Tibial artery (tissue), 4 donors: ENCODE results near the gene ACYP2.
"Not testable (repeated sequence)": the region's sequence is repeated elsewhere in the genome, so short reads cannot be mapped to it uniquely, and the experiment has no call there.

Experiments used
- DNase-seq, 2 donors: peaks; one replicate each; pipeline ENCODE4 v3.0.0-alpha.2; 2019
- H3K27ac ChIP-seq, 2 donors: fragments of 200-600 bp; sonication (generic) in 1 of 2; 1 replicate in 1 of 2; 2 replicates in 1 of 2; pipeline ENCODE4 v1.5.1; 2018 to 2019; ENCODE audit warnings: mild to moderate bottlenecking in 1 of 2
- H3K27me3 ChIP-seq, 2 donors: fragments of 200-600 bp; sonication (generic) in 1 of 2; one replicate each; pipeline versions ENCODE4 v1.5.1 to v1.6.0; 2016 to 2019
- H3K36me3 ChIP-seq, 3 donors: fragments of 200-600 bp; sonication (generic) in 2 of 3; one replicate each; pipeline ENCODE4 v1.5.1; 2016 to 2019; ENCODE audit warnings: mild to moderate bottlenecking in 2 of 3
- H3K4me1 ChIP-seq, 4 donors: fragments of 200-600 bp; sonication (generic) in 2 of 4; 1 replicate in 3 of 4; 2 replicates in 1 of 4; pipeline ENCODE4 v1.5.1; 2016 to 2019
- H3K4me3 ChIP-seq, 2 donors: fragments of 200-600 bp; sonication (generic) in 1 of 2; 1 replicate in 1 of 2; 2 replicates in 1 of 2; pipeline ENCODE4 v1.5.1; 2018 to 2019; ENCODE audit warnings: mild to moderate bottlenecking in 2 of 2
- H3K9me3 ChIP-seq, 3 donors: fragments of 200-600 bp; sonication (generic) in 1 of 3; one replicate each; pipeline ENCODE4 v1.5.1; 2016 to 2019
- intact Hi-C: fragments of 100-400 bp; cut with DNase I; formaldehyde crosslinking; loops from one replicate; pipeline ENCODE4 v1.15.0; 2023; ENCODE audit warnings: low total_unique reads
- TF ChIP-seq, protein P1 (sequence below), 2 experiments: fragments of 200-600 bp in 1 of 2; fragments of 450-650 bp in 1 of 2; IDR thresholded peaks; one replicate each; pipeline ENCODE4 v1.5.1; 2017 to 2019; ENCODE audit warnings: antibody characterized with exemption in 2 of 2, mild to moderate bottlenecking in 1 of 2, moderate library complexity in 1 of 2

ACYP2 gene

DNA sequence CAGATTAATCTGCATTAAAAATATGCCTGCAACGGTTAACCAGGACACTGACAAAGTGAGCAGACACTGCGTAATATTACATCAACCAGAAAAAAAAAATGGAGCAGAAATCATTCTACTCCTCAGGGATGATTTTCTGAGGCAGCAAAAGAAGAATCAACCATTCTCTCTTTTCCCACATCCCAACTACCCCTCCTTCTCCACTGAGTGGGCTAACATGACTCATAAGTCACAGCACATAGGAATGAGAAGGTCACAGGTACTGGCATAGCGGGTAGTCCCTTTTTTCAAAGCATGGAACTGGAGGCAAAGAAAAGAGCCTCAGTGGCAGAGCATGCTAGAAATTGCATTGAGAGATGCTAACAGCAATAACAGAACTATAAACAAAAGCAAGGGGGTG lies 194.9 kb downstream of the ACYP2 start:
- Histone ChIP-seq H3K27me3 (no peaks in the 10 kb centered on the region), H3K36me3 (peaks cover 0 to 4% (median 0%) of the 10 kb centered on the region in 3 donors), H3K4me1 (no peaks in the 10 kb centered on the region), H3K9me3 (no peaks in the 10 kb centered on the region), H3K4me3 (no peak overlapping the region), H3K27ac (no peak overlapping the region)
- TF ChIP-seq, protein P1, sequence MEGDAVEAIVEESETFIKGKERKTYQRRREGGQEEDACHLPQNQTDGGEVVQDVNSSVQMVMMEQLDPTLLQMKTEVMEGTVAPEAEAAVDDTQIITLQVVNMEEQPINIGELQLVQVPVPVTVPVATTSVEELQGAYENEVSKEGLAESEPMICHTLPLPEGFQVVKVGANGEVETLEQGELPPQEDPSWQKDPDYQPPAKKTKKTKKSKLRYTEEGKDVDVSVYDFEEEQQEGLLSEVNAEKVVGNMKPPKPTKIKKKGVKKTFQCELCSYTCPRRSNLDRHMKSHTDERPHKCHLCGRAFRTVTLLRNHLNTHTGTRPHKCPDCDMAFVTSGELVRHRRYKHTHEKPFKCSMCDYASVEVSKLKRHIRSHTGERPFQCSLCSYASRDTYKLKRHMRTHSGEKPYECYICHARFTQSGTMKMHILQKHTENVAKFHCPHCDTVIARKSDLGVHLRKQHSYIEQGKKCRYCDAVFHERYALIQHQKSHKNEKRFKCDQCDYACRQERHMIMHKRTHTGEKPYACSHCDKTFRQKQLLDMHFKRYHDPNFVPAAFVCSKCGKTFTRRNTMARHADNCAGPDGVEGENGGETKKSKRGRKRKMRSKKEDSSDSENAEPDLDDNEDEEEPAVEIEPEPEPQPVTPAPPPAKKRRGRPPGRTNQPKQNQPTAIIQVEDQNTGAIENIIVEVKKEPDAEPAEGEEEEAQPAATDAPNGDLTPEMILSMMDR (IDR thresholded peaks at IDR 0.05) = no peak
- intact Hi-C loops = no loop called here
- no peak for DNase-seq

DNA sequence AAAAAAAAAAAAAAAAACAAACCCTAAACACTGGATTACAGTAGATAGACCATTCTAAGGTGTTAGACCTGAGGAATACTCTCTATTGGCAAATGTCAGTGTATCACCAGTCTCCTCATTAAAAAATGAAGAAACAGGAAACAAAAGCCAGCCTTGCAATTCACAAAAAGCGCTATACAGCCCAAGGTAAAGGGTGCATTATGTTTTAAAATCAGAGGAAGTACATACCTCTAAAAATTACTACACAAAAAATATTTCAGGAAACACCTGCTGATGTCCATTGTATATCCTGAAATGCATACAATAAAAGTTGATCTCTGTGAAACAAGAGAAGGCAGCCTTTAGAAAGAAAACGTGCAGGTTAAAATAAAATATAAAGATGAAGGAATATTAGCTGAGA lies 195.5 kb downstream of the ACYP2 start:
- no peak overlapping the region for H3K27ac ChIP-seq
- TF ChIP-seq, protein P1 (IDR thresholded peaks at IDR 0.05) = no peak

DNA sequence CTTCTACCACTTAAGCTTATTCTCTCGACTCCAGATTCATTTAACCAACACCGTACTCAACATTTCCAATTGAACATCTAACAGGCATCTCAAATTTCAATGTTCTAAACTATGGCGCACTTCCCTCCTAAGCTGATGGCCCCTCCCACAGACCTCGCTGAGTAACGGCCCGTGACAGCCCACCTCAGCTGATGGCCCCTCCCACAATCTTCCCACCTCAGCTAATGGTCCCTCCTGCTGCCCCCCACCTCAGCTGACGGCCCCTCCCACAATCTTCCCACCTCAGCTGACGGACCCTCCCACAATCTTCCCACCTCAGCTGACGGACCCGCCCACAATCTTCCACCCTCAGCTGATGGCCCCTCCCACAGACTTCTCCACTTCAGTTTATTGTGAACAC lies 197.7 kb downstream of the ACYP2 start:
- intact Hi-C loops = no loop called here
- H3K36me3 ChIP-seq = no peaks in the 10 kb centered on the region
- no peaks in the 10 kb centered on the region for H3K9me3 ChIP-seq
- no peak overlapping the region for H3K4me3 ChIP-seq
- no peaks in the 10 kb centered on the region for H3K4me1 ChIP-seq
- TF ChIP-seq, protein P1 (IDR thresholded peaks at IDR 0.05) = no peak
- no peak for DNase-seq
- no peak overlapping the region for H3K27ac ChIP-seq
- H3K27me3 ChIP-seq = no peaks in the 10 kb centered on the region

More for the DNA sequence above, 195.5 kb downstream of the ACYP2 start:
- H3K4me3 ChIP-seq = no peak overlapping the region
- intact Hi-C loops = no loop called here
- no peak for DNase-seq
- no peaks in the 10 kb centered on the region for H3K27me3 ChIP-seq
- no peaks in the 10 kb centered on the region for H3K36me3 ChIP-seq
- no peaks in the 10 kb centered on the region for H3K4me1 ChIP-seq
- no peaks in the 10 kb centered on the region for H3K9me3 ChIP-seq

DNA sequence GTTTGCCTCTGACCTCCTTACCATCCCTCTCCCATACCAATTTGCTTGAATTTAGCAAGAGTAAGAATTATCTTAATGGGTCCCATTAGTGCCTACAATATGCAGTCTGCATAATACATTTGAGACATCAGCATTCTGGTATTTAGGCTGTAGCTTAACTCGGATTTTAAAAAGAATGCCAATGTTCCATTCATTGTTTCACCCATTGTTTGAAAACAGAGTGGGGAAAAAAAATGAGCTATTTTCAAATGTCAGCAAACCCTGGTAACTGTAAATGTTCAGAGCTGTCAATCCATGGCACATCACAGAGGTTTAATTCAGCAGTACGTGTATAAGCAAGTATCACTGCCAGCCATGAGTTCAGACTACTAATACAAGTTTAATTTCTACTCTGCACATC lies 202.6 kb downstream of the ACYP2 start:
- Histone ChIP-seq H3K27me3 (no peaks in the 10 kb centered on the region), H3K4me3 (no peak overlapping the region), H3K27ac (no peak overlapping the region), H3K4me1 (no peaks in the 10 kb centered on the region), H3K9me3 (no peaks in the 10 kb centered on the region), H3K36me3 (no peaks in the 10 kb centered on the region)
- intact Hi-C loops = no loop called here
- TF ChIP-seq, protein P1 (IDR thresholded peaks at IDR 0.05) = no peak
- no peak for DNase-seq

DNA sequence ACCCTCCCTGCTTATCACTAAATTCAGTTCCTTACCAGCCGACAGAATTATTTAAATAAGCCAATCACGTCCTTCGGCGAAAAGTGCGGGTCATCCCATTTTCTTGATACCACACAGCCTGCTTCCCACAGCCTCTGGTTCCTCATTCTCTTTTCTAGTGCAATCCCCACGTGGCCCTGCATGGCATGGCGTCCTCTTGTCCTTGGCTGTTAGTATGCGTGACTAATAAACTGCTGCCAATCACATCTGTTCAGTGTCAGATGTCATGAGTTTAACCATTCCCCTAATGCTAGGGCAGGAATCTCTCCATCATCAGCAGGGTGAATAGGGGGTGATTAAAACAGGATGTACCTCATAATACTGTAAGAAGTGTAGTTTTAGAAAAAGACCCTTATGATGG lies 203.4 kb downstream of the ACYP2 start:
- Histone ChIP-seq H3K36me3 (no peaks in the 10 kb centered on the region), H3K4me3 (no peak overlapping the region), H3K9me3 (no peaks in the 10 kb centered on the region), H3K4me1 (no peaks in the 10 kb centered on the region), H3K27ac (no peak overlapping the region), H3K27me3 (no peaks in the 10 kb centered on the region)
- intact Hi-C loops = no loop called here
- no peak for DNase-seq
- TF ChIP-seq, protein P1 (IDR thresholded peaks at IDR 0.05) = no peak

DNA sequence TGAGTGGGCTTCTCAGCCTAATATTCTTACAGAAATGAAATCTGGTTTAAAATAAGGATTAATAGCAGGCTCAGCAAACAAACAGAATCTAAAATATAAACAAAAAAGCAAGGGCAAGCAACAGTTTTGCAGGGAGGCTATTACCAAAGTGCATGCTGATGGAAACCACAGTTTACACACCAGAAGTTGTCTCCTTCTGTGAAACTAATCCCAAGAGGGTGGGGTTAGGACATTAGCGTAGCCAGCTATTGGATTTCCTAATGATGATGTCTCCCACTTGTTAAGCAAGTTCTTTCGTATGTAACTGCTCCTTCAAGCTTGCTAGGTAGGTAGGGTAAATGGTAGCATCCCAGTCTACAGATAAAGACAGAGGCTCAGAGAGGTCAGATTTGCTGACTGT lies 205.6 kb downstream of the ACYP2 start:
- H3K27me3 ChIP-seq = no peaks in the 10 kb centered on the region
- H3K4me1 ChIP-seq = no peaks in the 10 kb centered on the region
- H3K9me3 ChIP-seq = peaks cover 0 to 7% (median 0%) of the 10 kb centered on the region in 3 donors
- H3K27ac ChIP-seq = no peak overlapping the region
- no peaks in the 10 kb centered on the region for H3K36me3 ChIP-seq
- TF ChIP-seq, protein P1 (IDR thresholded peaks at IDR 0.05) = no peak
- no peak for DNase-seq
- H3K4me3 ChIP-seq = no peak overlapping the region
- intact Hi-C loops = no loop called here

DNA sequence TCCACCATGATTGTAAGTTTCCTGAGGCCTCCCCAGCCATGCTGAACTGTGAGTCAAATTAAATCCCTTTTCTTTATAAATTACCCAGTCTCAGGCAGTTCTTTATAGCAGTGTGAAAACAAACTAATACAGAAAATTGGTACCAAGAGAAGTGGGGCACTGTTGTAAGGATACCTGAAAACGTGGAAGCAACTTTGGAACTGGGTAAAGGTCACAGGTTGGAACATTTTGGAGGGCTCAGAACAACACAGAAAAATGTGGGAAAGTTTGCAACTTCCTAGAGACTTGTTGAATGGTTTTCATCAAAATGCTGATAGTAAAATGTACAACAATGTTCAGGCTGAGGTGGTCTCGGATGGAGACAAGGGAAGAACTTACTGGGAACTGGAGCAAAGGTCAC lies 209.1 kb downstream of the ACYP2 start:
- H3K4me3 ChIP-seq, H3K9me3 ChIP-seq, H3K27me3 ChIP-seq, DNase-seq, H3K4me1 ChIP-seq, intact Hi-C loops, H3K36me3 ChIP-seq, H3K27ac ChIP-seq: not testable (repeated sequence)
